GM04504 (cell line): ENCODE measurements around the gene SNRNP27.

Experiments
- DNase-seq: peaks from one replicate; pipeline ENCODE4 v3.0.0-alpha.2; 2012; ENCODE audit warnings: low read depth

Gene SNRNP27

GRCh38 chr2:69916106-69916505 is 22.4 kb downstream of the SNRNP27 start:
- DNase-seq, result no peak

- peak; percentile 69 for DNase-seq
Observed at GRCh38 chr2:69917852-69918251, 24.1 kb downstream of the SNRNP27 start.

DNA sequence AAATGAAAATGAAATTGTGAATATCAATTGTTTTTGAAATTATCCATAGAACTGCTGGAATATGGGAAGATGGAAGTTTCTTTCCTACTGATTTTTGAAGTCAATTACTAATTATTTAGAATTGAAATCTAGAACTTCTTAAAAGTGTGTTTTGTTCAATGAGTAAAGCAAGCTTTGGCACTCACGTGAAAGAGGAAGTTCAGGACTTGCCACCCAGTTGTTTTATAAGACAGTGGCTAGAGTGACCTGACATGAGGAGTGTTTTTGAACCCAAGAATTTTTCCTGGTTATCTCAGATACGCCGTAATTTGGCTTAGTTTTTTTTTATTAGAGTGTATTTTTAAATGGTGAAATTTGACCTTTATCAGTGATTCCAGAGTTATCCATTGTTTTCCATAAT is 24.6 kb downstream of the SNRNP27 start:
- DNase-seq, result no peak

GRCh38 chr2:69923116-69923515 is 29.4 kb downstream of the SNRNP27 start:
- no peak for DNase-seq

GRCh38 chr2:69926849-69927515 is 33.2 kb downstream of the SNRNP27 start:
- DNase-seq, result no peak

DNA sequence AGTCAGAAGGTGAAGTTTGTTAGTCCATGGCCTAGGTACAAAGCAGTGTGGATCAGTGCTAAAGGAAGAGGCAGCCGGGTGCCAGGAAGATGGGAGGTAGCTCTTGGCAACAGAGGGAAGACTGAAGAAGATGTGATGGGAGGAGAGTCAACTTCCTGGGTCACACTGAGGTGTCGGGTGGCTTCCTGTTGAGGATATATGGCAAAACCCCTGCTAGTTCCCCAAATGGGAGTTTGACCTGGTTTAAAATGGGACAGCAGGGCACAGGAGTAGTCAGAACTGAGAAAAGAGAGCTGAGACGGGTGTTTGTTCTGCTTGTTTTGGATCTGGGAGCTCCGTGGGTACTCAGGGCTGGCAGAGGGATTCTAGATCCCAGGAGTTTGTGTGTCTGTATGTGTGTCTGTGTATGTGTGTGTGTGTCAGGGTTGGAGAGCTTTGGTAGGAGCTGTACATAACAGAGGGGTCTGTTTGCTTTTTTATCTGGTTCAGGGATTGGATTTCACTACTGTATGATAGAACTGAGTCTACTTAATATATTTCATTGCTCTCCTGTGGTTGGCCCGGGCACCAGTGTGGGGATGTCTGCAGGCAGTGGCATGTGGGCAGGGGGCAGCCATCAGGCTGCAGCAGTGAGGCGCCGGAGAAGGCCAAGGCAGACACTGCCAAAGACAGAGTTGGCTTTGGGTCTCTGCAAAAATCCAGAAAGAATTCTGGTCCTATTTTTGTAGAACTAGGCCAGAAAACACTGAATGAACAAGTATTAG is 38.3 kb downstream of the SNRNP27 start:
- DNase-seq, result no peak

- DNase-seq, result no peak
Observed at GRCh38 chr2:69932596-69932922, 38.8 kb downstream of the SNRNP27 start.

- DNase-seq, result no peak
Observed at GRCh38 chr2:69933254-69933828, 39.6 kb downstream of the SNRNP27 start.

- no peak for DNase-seq
Observed at GRCh38 chr2:69933839-69934613, 40.3 kb downstream of the SNRNP27 start.

DNA sequence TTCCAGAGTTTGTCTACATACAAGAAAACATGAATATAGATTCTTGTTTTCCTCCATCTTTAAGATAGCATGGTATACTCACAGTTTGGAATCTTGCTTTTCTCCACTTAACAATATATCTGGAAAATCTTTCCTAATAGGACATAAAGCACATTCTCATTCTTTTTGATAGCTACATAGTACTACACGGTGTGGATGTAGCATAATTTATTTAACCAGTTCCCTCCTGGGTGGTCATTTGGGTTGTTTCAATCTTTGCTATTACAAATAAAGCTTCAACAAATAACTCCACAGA is 40.8 kb downstream of the SNRNP27 start:
- DNase-seq, result no peak

GRCh38 chr2:69935011-69935410 is 41.3 kb downstream of the SNRNP27 start:
- no peak for DNase-seq

DNA sequence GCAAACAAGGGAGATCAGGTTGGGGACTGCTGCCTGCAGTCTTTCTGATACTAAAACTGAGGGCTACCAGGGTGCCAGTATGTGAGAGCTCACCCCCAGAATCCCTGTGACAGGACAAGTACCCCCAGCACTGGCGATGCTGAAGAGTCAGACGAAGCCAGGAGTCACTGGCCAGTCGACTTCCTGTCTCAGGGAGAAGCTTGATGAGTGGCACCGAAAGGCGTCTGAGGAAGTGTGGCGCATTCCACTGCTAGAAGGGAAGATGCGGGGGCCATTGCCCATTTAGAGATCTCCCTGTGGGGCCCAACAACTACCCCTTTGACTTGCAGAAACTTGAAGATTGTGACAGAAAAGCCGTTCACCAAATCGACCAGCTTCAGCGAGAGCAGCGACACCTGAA is 43.1 kb downstream of the SNRNP27 start:
- DNase-seq, result no peak

DNA sequence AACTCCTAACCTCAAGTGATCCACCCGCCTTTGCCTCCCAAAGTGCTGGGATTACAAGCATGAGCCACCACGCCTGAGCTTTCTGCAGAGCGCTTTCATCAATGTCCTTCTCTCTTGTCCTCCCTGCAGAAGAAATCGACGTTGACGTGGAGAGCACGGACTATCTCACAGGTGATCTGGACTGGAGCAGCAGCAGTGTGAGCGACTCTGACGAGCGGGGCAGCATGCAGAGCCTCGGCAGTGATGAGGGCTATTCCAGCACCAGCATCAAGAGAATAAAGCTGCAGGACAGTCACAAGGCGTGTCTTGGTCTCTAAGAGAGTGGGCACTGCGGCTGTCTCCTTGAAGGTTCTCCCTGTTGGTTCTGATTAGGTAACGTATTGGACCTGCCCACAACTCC is 44.2 kb downstream of the SNRNP27 start:
- no peak for DNase-seq

DNA sequence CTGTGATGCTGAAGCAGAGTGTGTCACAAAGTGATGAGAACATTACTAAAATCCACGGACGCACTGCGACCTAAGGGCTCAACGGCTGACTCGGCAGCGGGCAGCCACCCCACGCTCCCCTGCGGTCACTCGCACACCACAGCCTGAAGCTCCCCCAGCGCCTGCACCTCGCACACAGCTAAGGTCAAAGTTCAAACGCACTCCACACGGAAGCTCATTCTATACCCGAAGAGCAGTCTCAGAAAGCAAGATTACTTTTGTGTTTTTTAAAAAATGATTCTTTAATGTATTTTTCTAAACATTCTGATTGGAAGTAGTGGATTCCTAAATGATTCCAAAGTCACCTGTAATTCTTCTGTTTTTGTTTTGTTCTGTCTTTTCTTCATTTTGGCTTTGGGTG is 46.0 kb downstream of the SNRNP27 start:
- no peak for DNase-seq

GRCh38 chr2:69940691-69941090 is 46.9 kb downstream of the SNRNP27 start:
- DNase-seq, result no peak

DNA sequence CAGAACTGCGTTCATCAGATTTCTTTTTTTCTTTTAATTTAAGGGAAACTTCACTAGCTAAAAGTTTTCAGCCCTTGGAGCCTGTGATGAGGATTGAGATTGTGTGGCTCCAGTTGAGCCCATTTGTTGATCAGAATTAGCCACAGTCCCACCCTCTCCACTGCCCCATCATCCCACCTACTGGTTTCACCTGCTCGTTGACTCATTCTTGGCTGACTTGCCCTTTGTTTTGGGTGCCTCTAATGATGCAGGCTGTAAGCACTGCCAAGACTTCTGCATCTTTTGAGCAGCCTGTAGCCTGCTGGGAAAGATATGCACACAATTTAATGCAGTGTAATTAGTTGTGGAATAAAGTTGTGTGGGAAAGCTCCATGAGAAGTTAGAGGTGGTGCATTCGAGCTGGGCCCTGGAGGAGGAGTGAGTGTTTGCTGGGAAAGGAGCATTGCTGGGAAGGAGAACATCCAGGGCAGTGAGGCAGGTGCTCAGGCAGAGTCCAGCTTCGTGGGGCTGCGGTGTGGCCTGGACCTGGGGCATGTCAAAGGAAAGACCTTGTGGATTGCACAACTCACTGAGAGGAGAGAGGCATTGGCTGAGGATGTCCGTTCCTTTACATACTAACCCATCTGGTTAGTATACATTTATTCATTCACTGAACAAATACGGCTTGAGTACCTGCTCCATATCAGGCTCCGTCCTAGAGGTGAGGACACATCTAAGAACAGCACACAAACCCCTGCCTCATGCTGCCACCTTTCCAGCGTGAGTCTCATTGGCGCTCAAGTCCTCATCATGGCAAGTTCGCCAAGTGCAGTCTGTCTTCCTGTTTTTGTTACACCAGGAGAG is 49.5 kb downstream of the SNRNP27 start:
- no peak for DNase-seq

- DNase-seq, result no peak
Observed at GRCh38 chr2:69943843-69944525, 50.2 kb downstream of the SNRNP27 start.

- DNase-seq, result no peak
Observed at GRCh38 chr2:69944756-69945155, 51.0 kb downstream of the SNRNP27 start.

- no peak for DNase-seq
Observed at GRCh38 chr2:69945441-69945840, 51.7 kb downstream of the SNRNP27 start.

GRCh38 chr2:69945941-69946340 is 52.2 kb downstream of the SNRNP27 start:
- no peak for DNase-seq
